Sigmoid colon (tissue), 4 donors: ENCODE results near the gene HTT.

Experiments
- EP300 ChIP-seq, 4 donors: sonication (generic); formaldehyde crosslinking; IDR thresholded peaks; one replicate each; pipeline ENCODE4 v1.6.1; 2017; ENCODE audit warnings: antibody characterized with exemption in 4 of 4
- POLR2A ChIP-seq, 2 donors: fragments of 450-650 bp; IDR thresholded peaks; one replicate each; pipeline ENCODE4 v1.6.1; 2016; ENCODE audit warnings: antibody characterized with exemption in 2 of 2, mild to moderate bottlenecking in 2 of 2, moderate library complexity in 2 of 2
- TF ChIP-seq, protein P1 (sequence below), 4 experiments: fragments of 450-650 bp in 3 of 4; fragments of 200-600 bp in 1 of 4; IDR thresholded peaks; one replicate each; pipeline ENCODE4 v1.5.1; 2016 to 2019; ENCODE audit warnings: antibody characterized with exemption in 4 of 4, mild to moderate bottlenecking in 3 of 4, moderate library complexity in 2 of 4

DNA sequence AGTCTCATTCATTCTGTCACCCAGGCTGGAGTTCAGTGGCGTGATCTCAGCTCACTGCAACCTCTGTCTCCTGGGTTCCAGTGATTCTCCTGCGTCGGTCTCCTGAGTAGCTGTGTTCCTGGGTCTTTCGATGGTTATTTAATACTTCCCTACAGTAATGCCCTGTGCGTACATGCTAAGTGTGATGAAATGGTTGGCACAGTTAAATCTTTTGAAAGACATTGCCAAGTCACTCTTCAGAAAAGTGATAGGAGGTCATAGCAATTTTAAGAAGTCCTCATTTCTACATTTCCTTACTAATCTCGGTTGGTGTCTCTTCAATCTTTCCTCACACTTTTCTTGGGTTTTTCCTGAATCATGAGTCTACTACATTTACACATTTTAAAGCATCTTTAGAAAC lies 14.5 kb upstream of the HTT start:
- TF ChIP-seq, protein P1, sequence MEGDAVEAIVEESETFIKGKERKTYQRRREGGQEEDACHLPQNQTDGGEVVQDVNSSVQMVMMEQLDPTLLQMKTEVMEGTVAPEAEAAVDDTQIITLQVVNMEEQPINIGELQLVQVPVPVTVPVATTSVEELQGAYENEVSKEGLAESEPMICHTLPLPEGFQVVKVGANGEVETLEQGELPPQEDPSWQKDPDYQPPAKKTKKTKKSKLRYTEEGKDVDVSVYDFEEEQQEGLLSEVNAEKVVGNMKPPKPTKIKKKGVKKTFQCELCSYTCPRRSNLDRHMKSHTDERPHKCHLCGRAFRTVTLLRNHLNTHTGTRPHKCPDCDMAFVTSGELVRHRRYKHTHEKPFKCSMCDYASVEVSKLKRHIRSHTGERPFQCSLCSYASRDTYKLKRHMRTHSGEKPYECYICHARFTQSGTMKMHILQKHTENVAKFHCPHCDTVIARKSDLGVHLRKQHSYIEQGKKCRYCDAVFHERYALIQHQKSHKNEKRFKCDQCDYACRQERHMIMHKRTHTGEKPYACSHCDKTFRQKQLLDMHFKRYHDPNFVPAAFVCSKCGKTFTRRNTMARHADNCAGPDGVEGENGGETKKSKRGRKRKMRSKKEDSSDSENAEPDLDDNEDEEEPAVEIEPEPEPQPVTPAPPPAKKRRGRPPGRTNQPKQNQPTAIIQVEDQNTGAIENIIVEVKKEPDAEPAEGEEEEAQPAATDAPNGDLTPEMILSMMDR (IDR thresholded peaks at IDR 0.05), result no peak
- TF ChIP-seq POLR2A (IDR thresholded peaks at IDR 0.05) (no peak), EP300 (IDR thresholded peaks at IDR 0.05) (no peak)
